HG03575 (cell line): ENCODE measurements around the gene KHK.
A peak's percentile ranks its signal among the peaks of the same experiment; 100 is the strongest.

Source experiments
- ATAC-seq: cut with Tn5 transposase; IDR thresholded peaks from one replicate; pipeline ENCODE4 v1.9.1; 2021; ENCODE audit not compliant: unreplicated experiment, insufficient number of reproducible peaks, low FRiP score; ENCODE audit errors: extremely low read depth

KHK gene

GRCh38 chr2:27086724-27087593, at the start of gene KHK:
Gene KHK, plus strand, starts transcription at chr2:27086772. Its CDS starts 488 bp downstream, at chr2:27087260.
- no peak for ATAC-seq

DNA sequence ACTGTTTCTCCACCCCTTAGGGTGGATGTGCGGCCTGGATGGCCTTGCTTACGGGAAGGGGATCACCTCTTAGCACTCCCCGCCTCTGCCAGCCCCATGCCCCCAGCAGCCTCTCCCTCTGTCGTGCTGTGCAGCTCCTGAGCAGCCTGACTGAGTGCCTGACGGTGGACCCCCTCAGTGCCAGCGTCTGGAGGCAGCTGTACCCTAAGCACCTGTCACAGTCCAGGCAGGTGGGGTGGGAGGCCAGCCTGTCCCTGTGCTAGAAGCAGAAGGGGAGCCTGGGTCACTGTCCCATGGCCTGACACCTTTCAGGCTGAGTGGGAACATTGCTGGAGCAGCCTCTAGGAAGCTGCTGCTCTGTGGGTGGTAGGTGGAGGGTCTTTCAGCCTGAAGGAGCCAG, 48.6 kb upstream of the KHK start:
- ATAC-seq: no peak

- ATAC-seq: no peak
Measured at GRCh38 chr2:27038631-27039339, 47.8 kb upstream of the KHK start.

DNA sequence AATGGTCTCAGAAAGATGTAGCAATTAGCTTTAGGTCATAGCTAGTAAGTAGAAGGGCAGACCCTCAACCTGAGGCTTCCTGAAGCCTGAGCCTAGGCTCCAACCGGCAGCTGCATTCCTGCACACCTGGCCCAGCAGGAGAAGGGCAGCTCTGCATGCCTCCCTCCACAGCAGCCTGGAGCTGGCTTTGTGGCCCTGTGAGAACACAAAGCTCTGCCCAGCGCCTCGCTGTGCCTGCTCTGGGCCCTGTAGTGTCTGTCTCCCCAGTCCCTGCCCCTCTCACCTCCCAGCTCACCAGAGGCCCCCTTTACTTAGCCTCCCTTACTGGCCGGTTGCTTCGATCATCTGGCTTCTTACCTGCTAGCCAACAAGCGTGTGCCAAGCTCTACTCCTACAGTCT, 47.1 kb upstream of the KHK start:
- ATAC-seq: no peak

DNA sequence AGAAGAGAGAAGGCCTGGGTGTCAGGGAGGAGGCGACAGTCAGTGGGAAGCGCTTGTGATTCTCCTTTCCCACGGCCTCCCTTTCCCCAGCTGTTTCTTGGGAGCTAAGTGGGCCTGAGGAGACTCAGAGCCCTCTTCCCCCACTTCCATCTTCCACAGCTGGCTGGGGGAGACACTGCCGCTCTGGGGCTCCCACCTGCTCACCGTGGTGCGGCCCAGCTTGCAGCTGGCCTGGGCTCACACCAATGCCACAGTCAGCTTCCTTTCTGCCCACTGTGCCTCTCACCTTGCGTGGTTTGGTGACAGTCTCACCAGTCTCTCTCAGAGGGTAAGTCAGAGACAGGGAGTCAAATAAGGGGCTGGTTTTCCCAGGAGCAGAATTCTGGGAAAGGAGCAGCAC, 46.7 kb upstream of the KHK start:
- ATAC-seq: no peak

- no peak for ATAC-seq
Measured at GRCh38 chr2:27040282-27040681, 46.3 kb upstream of the KHK start.

DNA sequence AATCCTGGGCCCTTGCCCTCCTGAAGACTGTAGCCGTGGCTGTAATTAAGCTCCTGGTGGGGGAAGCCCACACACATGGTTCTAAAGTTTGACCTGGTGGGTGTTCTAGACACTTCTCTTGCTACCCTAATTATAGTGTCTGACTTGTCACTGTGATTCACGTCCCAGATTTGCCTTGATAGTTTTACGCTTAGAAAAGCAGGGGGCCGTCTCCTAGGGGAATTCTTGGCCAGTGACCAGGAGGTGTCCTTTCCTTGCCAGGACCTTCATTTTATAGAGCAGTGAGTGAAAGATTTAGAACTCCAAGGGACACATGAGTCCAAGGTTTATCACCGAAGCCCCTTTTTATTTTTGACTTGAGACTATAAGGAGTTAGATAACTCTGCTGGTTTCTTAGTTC, 44.8 kb upstream of the KHK start:
- no peak for ATAC-seq

DNA sequence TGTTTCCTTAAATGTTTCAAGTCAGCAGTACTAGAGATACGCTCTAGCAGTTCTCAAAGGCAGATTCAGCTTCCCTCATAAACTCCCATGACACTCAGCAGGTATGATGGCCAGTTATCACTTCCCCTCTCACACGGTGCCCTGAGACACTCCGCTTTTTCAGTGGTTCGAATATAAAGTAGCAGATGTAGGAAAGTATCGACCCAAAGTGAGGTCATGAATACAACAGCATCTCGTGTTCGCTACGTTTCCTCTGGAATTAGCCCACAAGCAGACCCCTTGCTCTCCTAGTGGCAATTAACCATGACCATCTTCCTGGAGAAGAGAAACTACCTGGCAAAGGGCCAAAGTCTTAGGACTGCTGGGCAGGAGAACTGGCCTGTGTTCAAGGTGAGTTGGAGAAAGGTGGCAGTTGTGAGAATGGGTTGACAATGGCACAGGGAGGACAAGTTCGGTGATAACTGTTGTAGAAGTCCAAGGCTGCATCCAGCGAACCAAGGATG, 44.4 kb upstream of the KHK start:
- no peak for ATAC-seq

DNA sequence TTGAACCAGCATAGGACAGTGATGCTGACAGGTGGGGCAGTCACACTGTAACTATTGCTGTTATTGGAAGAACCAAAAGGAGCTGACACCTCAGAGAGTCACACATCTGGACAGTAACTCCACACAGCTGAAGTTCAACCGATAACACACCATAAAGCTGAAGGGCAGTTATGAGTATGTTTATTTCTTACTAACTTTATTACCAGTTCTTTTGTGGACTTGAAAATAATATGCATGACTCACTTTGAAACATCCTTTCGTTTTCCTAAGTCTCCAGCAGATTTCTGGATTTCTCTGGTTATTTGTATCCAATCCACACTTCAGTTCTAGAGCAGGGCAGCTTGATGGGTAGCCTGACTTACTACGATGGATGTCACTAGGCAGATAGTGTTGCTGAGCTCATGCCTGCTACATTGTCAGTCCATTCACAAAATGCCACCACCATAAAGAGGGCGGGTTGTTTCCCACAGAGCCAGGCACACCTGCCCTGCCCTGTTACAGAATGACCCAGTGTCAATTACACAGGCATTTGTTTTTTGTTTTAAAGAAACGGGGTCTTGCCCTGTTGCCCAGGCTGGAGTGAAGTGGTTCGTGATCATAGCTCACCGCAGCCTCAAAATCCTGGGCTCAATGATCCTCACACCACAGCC, 43.5 kb upstream of the KHK start:
- no peak for ATAC-seq

- no peak for ATAC-seq
Measured at GRCh38 chr2:27049422-27050280, 36.9 kb upstream of the KHK start.

DNA sequence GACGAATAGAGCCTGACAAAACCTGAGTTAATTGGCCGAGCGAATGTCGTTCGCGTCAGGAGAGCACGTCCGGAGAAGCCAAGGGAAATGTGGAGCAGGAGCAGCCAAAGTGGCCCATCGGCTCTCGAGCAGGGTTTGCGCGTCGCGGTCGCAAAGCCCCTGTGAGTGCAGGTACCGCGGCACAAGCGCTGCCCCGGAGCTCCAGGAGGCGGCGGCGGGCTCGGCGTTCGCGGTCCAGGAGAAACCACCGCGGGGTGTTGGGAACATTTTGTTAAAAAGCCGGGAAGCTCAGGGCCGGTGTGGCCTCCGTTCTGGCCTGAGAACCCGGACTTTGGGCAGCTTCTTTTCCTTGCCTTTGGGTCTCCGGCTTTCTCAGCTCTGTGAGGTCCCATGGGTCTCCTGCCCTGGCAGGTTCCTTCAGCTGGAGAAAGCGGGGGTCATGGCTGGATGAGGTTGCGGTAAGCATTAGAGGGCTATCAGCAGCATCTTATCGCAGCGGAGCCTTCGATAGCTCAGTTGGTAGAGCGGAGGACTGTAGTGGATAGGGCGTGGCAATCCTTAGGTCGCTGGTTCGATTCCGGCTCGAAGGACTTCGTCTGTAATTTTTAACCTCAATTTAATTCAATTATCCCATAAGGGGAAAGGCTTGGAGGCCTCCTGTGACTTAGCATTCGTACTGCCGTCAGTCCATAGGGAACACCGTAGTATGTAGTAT, 36.1 kb upstream of the KHK start:
- peak; percentile 33 for ATAC-seq

DNA sequence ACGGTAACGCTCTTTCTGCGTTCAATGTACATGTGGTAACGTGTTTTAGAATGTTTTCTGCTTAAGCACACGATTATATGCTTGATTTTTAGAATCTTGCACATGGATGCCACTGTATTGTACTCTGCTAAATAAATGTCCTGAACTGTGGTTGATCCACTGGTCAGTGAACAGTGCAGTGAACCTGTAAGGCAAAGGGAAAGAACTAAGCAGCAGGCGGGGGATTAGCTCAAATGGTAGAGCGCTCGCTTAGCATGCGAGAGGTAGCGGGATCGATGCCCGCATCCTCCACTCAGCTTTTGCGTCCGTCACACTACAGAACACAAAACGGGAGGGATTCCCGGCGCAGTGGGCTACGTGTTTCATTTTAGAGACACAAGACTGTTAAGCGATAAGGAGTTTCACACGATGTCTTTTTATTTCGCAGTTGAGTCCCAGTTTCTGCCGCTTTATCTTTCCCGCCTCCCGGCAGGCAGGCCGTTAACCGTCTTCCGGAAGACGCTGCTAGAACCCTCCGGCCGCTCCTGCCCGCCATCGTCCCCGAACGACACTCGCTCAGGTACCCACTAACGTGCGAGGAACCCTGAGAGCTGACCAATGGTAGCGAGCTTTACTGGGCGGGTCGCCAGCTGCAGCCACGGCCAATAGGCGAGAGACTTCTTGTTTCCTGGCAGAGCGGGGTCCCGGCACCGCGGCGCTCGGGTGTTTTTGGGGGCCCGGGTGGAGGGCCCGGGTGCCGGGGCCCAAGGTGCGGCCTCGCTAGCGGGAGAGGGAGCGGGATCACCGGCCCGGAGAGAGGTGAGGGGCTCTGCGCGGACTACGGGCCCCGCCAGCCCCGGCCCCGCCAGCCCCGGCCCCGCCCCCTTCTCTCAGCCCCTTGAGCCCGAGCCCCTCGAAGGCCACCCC, 35.3 kb upstream of the KHK start, which contains the start of gene AGBL5:
TSS of gene AGBL5 (plus strand) at position 673 of the 906 bp plus-strand sequence. CDS start 1,291 bp downstream, outside the sequence.
- peak; percentile 51 for ATAC-seq

- ATAC-seq: no peak
Measured at GRCh38 chr2:27051902-27052645, 34.5 kb upstream of the KHK start.

GRCh38 chr2:27053321-27053720, 33.3 kb upstream of the KHK start:
- ATAC-seq: no peak

DNA sequence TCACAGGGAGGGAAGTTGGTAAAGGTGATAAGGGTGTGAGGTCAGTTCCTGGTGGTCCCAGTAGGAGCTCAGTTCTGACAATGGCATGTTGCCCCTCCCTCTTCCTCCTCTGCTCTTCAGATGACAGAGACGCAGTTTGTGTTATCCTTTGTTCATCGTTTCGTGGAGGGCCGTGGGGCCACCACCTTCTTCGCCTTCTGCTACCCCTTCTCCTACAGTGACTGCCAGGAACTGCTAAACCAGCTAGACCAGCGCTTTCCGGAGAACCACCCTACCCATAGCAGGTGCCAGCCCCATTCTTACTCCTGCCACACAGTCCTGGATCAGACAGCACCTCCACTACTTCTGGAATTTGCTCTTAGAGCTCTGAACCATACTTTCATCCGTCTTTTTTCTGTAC, 32.8 kb upstream of the KHK start:
- ATAC-seq: no peak

GRCh38 chr2:27054721-27055120, 31.9 kb upstream of the KHK start:
- ATAC-seq: no peak

DNA sequence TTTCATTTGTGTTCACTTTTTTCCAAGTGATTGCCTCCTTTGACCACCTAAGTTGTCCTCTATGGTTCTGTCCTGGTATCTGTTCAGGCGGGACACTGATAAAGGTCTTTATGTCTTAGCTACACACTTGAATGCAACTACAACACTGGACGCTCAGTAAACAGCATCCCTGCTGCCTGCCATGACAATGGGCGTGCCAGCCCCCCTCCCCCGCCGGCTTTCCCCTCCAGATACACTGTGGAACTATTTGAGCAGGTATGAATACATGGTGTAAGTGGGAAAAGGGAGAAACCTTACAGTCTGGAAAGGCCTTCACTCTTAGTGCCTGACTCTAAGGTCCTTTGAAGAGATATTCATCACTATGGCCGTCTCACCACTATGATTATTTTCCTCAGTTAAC, 29.4 kb upstream of the KHK start:
- no peak for ATAC-seq
